Epithelial cell of prostate (primary cell): Measurements from ENCODE around the gene BCO1.

Experiments used
- DNase-seq: peaks from one replicate; pipeline ENCODE4 v3.0.0-alpha.2; 2011; ENCODE audit warnings: low read depth, low spot score
- H3K27ac ChIP-seq: fragments of 450-650 bp; 2 replicates; pipeline ENCODE4 v1.5.1; 2017; ENCODE audit warnings: mild to moderate bottlenecking

BCO1 gene

GRCh38 chr16:81273223-81273950 lies 34.9 kb downstream of the BCO1 start:
- DNase-seq, result no peak
- peak overlapping the region; percentile 55 for H3K27ac ChIP-seq

- DNase-seq, result no peak
- peak overlapping the region; percentile 55 for H3K27ac ChIP-seq
Measured at GRCh38 chr16:81275064-81275532, 36.6 kb downstream of the BCO1 start.

DNA sequence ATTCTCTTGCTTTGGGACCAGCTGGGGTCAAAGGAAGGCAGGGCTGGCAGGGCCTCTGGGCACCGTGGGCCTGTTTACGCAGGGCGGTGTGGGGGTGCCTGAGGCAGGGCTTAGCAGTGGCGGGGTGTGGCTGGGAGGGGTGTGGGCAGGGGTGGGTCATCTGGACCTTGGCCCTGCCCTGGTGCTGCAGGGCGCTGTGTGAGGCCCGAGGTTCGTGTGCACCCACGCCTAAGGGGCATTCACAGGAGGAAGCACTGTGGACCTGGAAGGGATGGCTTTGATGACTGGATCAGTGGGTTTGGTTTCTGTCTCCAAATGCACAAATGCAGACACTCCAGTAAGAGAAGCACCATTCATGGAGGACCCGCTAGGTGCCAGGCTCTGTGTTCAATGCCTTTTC lies 37.3 kb downstream of the BCO1 start:
- no peak for DNase-seq
- H3K27ac ChIP-seq, result peak overlapping the region; percentile 55

- DNase-seq, result no peak
- peak overlapping the region; percentile 55 for H3K27ac ChIP-seq
Measured at GRCh38 chr16:81276323-81276722, 37.8 kb downstream of the BCO1 start.

- peak; percentile 53 for DNase-seq
Measured at GRCh38 chr16:81277541-81278080, 39.1 kb downstream of the BCO1 start.

GRCh38 chr16:81278526-81278925 lies 40.0 kb downstream of the BCO1 start:
- H3K27ac ChIP-seq, result peak overlapping the region; percentile 55
- no peak for DNase-seq

More at GRCh38 chr16:81277541-81278080, 39.1 kb downstream of the BCO1 start:
- peak overlapping the region; percentile 55 for H3K27ac ChIP-seq

DNA sequence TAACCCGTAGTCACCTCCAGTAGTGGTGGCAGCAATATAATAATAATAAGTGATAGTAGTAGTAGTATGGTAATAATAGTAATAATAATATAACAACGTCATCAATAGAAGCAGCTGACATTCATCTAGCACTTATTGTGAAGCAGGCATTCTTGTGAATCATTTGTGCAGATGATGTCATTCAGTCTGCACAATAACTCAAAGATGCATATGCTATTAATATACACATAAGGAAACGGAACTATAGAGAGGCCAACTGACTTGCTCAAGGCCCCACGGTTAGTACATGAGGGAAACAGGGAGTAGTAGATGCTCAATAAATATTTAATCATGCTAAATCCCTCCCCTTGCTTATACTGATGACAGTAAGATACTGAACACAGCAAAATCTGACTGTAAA lies 40.9 kb downstream of the BCO1 start:
- H3K27ac ChIP-seq, result peak overlapping the region; percentile 21
- peak; percentile 56 for DNase-seq

DNA sequence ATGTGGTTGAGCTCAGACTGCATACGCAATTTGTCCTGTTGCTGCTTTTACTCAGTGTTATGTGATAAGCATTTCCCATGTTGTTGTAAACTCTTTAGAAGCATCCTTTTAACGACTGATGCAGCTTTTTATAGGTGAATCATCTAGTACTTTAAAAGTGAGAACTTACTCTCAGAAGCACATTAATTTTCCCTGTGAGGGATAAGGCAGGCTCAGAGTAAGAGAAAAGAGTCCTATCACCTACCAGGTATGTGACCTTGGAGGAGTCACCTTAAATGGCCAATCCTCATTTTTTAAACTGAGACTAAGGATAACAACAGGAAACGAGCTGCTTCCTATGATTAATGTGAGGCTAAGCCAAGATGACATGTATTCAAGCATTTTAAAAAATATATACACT lies 41.9 kb downstream of the BCO1 start:
- peak overlapping the region; percentile 21 for H3K27ac ChIP-seq
- no peak for DNase-seq

DNA sequence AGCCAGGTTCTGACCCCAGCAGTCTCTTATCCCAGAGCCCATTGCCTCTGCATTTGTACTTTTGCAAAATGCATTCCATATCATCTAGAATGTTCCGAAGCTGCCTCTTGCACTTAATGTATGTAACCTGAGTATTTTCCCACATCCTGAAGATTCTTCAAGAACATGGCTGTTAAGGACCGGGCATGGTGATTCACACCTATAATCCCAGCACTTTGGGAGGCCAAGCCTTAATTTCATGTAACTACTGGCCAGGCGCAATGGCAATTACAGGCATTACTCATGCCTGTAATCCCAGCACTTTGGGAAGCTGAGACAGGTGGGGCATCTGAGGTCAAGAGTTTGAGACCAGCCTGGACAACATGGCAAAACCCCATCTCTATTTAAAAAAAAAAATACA lies 44.6 kb downstream of the BCO1 start:
- no peak overlapping the region for H3K27ac ChIP-seq
- no peak for DNase-seq

GRCh38 chr16:81284995-81285600 lies 46.6 kb downstream of the BCO1 start:
- no peak for DNase-seq
- no peak overlapping the region for H3K27ac ChIP-seq

- no peak overlapping the region for H3K27ac ChIP-seq
- no peak for DNase-seq
Measured at GRCh38 chr16:81286190-81286589, 47.7 kb downstream of the BCO1 start.

- DNase-seq, result no peak
- no peak overlapping the region for H3K27ac ChIP-seq
Measured at GRCh38 chr16:81291117-81291516, 52.6 kb downstream of the BCO1 start.

DNA sequence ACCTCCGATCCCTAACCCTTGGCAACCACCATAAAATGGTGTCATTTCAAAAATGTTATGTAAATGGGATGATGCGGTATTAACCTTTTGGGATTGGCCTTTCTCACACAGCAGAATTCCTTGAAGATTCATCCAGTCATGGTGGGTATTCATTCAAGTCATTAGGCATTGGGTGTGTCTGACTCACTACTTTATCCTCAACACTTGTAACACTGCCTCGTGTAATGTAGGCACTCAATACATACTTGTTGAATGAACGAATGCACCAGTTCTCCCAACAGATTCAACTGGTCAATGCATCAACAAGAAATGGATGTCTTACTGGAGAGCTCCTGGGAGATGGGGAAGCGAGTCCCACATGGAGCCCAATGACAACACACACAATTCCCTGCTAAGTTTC lies 54.4 kb downstream of the BCO1 start:
- peak overlapping the region; percentile 40 for H3K27ac ChIP-seq

DNA sequence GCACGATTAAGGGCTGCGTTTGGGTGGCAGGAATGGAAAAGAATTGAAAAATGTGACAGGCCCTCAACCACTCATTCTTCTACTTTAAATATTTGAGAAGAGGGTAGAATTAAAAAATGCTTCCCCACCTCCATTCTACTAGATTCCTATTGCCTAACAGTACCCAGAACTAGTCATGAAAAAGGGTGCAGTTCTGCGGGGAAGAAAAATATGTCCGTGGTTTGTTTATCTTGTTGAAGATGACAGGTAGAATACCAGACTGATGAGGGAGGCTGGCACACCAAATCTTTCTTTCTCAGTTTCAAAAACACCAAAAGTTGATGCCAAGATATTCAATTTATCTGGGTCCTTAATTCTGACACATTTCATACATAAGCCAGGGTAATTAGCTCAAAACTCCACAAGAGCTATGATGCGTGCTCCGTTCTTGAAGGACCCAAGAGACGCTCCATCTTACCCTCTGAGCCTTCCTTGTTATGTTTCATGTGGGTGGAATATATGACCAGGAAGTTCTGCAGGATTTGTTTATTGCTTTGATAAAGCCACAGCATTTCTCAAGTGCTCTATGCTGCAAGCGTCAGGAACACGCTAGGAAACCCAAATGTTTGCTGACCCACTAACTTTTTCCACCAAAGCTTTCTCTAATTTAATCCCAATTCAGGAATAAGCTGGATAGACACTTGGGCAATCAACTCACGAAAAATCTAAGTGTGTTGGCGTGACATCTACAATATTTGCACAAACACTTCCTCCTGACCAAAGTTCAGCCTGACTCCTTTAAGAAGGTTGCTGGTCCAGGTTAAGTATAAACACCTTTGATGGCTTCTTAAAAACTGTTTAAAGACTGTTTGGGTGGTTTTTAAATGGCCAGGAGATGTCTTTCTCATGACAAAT lies 55.7 kb downstream of the BCO1 start:
- peak overlapping the region; percentile 40 for H3K27ac ChIP-seq
- DNase-seq, result no peak

More for the DNA sequence above, 54.4 kb downstream of the BCO1 start:
- no peak for DNase-seq

DNA sequence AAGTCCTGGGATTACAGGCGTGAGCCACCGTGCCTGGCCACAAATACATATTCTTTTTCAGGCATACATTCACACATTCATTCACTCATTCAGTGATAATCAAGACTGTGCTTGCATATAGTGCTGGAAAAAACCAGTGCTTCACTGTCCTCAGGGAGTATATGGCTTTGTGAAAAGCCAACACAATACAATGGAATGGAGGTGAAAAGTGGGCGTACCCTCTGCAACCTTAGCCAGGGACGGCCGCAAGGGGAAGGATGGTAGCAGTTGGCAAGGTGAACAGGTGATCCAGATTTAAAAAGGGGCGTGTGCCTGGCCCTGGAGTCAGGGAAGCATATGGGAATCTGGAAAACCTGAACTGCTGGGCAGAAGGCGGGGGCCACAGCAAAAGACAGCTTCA lies 58.1 kb downstream of the BCO1 start:
- H3K27ac ChIP-seq, result no peak overlapping the region
- no peak for DNase-seq

DNA sequence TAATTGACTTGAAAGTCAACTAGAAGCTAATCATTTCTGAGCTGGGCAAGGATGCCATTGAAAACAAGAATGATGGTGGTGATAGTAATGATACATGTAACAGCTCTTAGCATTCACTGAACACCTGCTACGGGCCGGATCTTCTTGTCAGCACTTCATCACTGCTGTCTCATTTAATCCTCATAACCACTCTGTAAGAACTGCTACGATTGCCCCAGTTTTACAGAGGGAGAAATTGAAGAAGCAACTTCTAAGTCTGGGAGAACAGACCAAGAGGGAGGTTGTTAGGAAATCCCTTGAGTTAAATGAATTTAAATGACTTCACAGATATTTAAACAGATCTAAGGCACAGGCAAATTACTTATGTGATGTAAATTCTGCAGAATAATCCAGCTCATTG lies 69.3 kb downstream of the BCO1 start:
- DNase-seq, result no peak
- no peak overlapping the region for H3K27ac ChIP-seq

- no peak overlapping the region for H3K27ac ChIP-seq
- DNase-seq, result no peak
Measured at GRCh38 chr16:81310045-81310644, 71.7 kb downstream of the BCO1 start.

GRCh38 chr16:81311762-81312161 lies 73.3 kb downstream of the BCO1 start:
- H3K27ac ChIP-seq, result no peak overlapping the region
- DNase-seq, result no peak

DNA sequence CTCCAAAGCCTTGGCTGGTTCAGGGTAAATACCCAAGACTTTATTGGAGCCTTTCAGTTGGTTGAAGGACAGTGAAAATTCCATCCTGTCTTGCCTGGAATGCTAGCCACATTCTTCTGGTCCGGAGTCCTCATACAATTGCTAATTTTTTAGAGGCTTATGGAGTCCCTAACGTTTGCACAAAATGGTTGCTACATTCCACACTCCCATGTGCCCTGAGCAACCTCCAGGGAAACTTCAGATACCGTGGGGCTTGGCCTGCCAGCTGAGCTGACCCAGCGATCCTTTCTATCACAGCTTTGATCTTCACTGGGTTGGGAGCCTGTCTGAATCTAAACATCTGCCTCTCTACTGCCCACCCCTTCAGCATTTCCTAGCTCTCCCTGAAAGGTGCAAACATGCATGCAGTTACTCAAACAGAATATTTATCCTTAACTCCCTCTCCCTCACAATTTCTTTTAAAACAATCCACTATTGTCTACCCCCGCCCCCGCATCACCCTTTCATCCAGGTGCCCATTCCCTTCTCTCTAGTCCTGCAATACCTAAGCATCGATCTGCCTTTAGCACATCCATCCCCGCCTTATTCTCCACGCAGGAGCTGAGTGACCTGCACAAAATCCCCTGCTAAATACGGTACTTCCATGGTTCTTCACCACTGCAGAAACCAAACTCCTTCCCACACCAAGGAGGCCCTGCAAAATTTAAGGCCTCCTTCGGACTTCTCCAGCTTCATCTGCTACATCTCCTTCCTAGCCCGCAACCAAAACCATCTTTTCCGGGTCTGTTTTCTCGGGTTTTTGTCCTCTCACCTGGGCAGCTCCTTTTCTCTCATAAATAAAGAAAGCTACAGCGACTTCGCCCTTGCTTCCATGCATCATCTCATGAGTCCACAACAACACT lies 75.5 kb downstream of the BCO1 start:
- peak overlapping the region; percentile 74 for H3K27ac ChIP-seq
- no peak for DNase-seq
